ENCODE results near the gene RAPGEF6. TPM values are rescaled to one million over a fixed set of nuclear protein-coding genes. Genes with fewer than 3 reads are reported as not detected.

The RAPGEF6 gene
- total and polyA plus RNA-seq, 9 of the 15 experiments (the other 6 are each of a cell fraction or from before 2014, with no cell fraction given), result 2.7 to 23.4 (median 12.7) TPM

- no peak overlapping the region for H2AFZ ChIP-seq (ENCODE audit: low read depth, low read length)
- DNase-seq (ENCODE audit: extremely low read depth in 1 of 4, low spot score in 3 of 4), result no peak
- no peak overlapping the region for H3K4me2 ChIP-seq (ENCODE audit: insufficient read depth, low read length)
- no peak overlapping the region for H3K4me3 ChIP-seq
- H4K20me1 ChIP-seq (replicated peaks; ENCODE audit: control insufficient read depth, insufficient read depth, low read length), result peaks cover 19% of the 10 kb centered on the region
- H3K27me3 ChIP-seq (ENCODE audit: control insufficient read depth in 2 of 2, insufficient read depth in 2 of 2, low read length in 2 of 2), result no peaks in the 10 kb centered on the region
- H3K27ac ChIP-seq (ENCODE audit: extremely low read depth, low read depth, low read length), result no peak overlapping the region
- no peak for FAIRE-seq
- H3K36me3 ChIP-seq (ENCODE audit: control insufficient read depth, insufficient read depth, low read length), result peaks cover 19% of the 10 kb centered on the region; the same call in 2 of the 3 replicates
- POLR2A ChIA-PET, result interaction anchor here (0.6 to 0.7 kb wide), 2 partner anchors 11 to 25 kb away, joined by 3 read pairs; no protein-coding TSS in a partner anchor
- no peaks in the 10 kb centered on the region for H3K9me3 ChIP-seq (replicated peaks; ENCODE audit: control insufficient read depth, insufficient read depth, low read depth, low read length)
- peaks cover 64% of the 10 kb centered on the region for H3K79me2 ChIP-seq (ENCODE audit: control insufficient read depth, insufficient read depth, low read length)
- CTCF ChIA-PET (ENCODE audit: low intra/inter-chr PET ratio), result no interaction called here
- H3K4me1 ChIP-seq (replicated peaks in 1 of 2; ENCODE audit: control insufficient read depth in 2 of 2, insufficient read depth in 2 of 2, low read length in 2 of 2), result peaks cover 11 to 36% of the 10 kb centered on the region in 2 experiments; a peak in 4 of 5 replicates
- ATAC-seq, result no peak
- WGBS (ENCODE audit: insufficient coverage, low coverage, missing lambda C conversion rate), result 48% methylated on average over 2 of the region's 2 CpGs
- no peak overlapping the region for H3K9ac ChIP-seq (ENCODE audit: insufficient read depth in 1 of 2, low read depth in 2 of 2, low read length in 2 of 2)
- in situ Hi-C loops (cut with MboI) (no loop called here), intact Hi-C loops (cut with micrococcal nuclease) (no loop called here)
- no peaks in the 10 kb centered on the region for H3K9me1 ChIP-seq (ENCODE audit: control insufficient read depth, insufficient read depth, low read length)
- BruUV-seq (replicated peaks), result no TSS peak
- no peak for TF ChIP-seq MYBL2 (IDR thresholded peaks at IDR 0.05; ENCODE audit: low read depth)
- no peak for TF ChIP-seq MYBL2 (CRISPR knock-in tag; IDR thresholded peaks at IDR 0.05; ENCODE audit: borderline replicate concordance)
- TF ChIP-seq RHOXF2B (CRISPR knock-in tag; conservative IDR thresholded peaks at IDR 0.05), result no peak
- TF ChIP-seq FOXK1 (CRISPR knock-in tag; IDR thresholded peaks at IDR 0.05; ENCODE audit: borderline replicate concordance), result no peak
- TF ChIP-seq, protein P1, sequence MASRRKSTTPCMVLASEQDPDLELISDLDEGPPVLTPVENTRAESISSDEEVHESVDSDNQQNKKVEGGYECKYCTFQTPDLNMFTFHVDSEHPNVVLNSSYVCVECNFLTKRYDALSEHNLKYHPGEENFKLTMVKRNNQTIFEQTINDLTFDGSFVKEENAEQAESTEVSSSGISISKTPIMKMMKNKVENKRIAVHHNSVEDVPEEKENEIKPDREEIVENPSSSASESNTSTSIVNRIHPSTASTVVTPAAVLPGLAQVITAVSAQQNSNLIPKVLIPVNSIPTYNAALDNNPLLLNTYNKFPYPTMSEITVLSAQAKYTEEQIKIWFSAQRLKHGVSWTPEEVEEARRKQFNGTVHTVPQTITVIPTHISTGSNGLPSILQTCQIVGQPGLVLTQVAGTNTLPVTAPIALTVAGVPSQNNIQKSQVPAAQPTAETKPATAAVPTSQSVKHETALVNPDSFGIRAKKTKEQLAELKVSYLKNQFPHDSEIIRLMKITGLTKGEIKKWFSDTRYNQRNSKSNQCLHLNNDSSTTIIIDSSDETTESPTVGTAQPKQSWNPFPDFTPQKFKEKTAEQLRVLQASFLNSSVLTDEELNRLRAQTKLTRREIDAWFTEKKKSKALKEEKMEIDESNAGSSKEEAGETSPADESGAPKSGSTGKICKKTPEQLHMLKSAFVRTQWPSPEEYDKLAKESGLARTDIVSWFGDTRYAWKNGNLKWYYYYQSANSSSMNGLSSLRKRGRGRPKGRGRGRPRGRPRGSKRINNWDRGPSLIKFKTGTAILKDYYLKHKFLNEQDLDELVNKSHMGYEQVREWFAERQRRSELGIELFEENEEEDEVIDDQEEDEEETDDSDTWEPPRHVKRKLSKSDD (conservative IDR thresholded peaks at IDR 0.05; ENCODE audit: low read length), result no peak
- TF ChIP-seq, protein P2, sequence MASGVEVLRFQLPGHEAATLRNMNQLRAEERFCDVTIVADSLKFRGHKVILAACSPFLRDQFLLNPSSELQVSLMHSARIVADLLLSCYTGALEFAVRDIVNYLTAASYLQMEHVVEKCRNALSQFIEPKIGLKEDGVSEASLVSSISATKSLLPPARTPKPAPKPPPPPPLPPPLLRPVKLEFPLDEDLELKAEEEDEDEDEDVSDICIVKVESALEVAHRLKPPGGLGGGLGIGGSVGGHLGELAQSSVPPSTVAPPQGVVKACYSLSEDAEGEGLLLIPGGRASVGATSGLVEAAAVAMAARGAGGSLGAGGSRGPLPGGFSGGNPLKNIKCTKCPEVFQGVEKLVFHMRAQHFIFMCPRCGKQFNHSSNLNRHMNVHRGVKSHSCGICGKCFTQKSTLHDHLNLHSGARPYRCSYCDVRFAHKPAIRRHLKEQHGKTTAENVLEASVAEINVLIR (CRISPR knock-in tag; IDR thresholded peaks at IDR 0.05), result no peak
- TF ChIP-seq ZC3H8 (IDR thresholded peaks at IDR 0.05), result no peak
- no peak for TF ChIP-seq SRSF1 (IDR thresholded peaks at IDR 0.05; ENCODE audit: low read depth, low read length)
- TF ChIP-seq MED1 (CRISPR knock-in tag; IDR thresholded peaks at IDR 0.05; ENCODE audit: borderline replicate concordance), result no peak
- TF ChIP-seq ZBTB9 (CRISPR knock-in tag; IDR thresholded peaks at IDR 0.05), result no peak
- no peak for TF ChIP-seq SPI1 (IDR thresholded peaks at IDR 0.05; ENCODE audit: borderline replicate concordance, low read depth, low read length)
- TF ChIP-seq, protein P3, sequence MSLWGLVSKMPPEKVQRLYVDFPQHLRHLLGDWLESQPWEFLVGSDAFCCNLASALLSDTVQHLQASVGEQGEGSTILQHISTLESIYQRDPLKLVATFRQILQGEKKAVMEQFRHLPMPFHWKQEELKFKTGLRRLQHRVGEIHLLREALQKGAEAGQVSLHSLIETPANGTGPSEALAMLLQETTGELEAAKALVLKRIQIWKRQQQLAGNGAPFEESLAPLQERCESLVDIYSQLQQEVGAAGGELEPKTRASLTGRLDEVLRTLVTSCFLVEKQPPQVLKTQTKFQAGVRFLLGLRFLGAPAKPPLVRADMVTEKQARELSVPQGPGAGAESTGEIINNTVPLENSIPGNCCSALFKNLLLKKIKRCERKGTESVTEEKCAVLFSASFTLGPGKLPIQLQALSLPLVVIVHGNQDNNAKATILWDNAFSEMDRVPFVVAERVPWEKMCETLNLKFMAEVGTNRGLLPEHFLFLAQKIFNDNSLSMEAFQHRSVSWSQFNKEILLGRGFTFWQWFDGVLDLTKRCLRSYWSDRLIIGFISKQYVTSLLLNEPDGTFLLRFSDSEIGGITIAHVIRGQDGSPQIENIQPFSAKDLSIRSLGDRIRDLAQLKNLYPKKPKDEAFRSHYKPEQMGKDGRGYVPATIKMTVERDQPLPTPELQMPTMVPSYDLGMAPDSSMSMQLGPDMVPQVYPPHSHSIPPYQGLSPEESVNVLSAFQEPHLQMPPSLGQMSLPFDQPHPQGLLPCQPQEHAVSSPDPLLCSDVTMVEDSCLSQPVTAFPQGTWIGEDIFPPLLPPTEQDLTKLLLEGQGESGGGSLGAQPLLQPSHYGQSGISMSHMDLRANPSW (CRISPR knock-in tag; IDR thresholded peaks at IDR 0.05), result no peak
- TF ChIP-seq, protein P4, sequence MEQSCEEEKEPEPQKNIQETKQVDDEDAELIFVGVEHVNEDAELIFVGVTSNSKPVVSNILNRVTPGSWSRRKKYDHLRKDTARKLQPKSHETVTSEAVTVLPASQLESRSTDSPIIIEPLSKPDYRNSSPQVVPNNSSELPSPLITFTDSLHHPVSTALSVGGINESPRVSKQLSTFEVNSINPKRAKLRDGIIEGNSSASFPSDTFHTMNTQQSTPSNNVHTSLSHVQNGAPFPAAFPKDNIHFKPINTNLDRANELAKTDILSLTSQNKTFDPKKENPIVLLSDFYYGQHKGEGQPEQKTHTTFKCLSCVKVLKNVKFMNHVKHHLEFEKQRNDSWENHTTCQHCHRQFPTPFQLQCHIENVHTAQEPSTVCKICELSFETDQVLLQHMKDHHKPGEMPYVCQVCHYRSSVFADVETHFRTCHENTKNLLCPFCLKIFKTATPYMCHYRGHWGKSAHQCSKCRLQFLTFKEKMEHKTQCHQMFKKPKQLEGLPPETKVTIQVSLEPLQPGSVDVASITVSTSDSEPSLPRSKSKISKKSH (CRISPR knock-in tag; IDR thresholded peaks at IDR 0.05), result no peak
- no peak for TF ChIP-seq POLR3G (IDR thresholded peaks at IDR 0.05; ENCODE audit: extremely low read depth, insufficient read length, insufficient replicate concordance)
Measured at GRCh38 chr5:131605086-131605485, 29.9 kb downstream of the RAPGEF6 start.

Measured in K562 (cell line).